Colonic mucosa (tissue), 4 donors: ENCODE data around the gene RNASEH1. TPM values are rescaled to one million over a fixed set of nuclear protein-coding genes. Genes with fewer than 3 reads are reported as not detected.
"Not testable (repeated sequence)": the region's sequence is repeated elsewhere in the genome, so short reads cannot be mapped to it uniquely, and the experiment has no call there.

ENCODE experiments used
- DNase-seq: peaks from one replicate; pipeline ENCODE4 v3.0.0-alpha.2; 2020
- H3K27ac ChIP-seq: fragments of 200-600 bp; one replicate; pipeline ENCODE4 v1.8.0; 2021
- H3K27me3 ChIP-seq: fragments of 200-600 bp; one replicate; pipeline ENCODE4 v1.8.0; 2021
- H3K36me3 ChIP-seq: fragments of 200-600 bp; one replicate; pipeline ENCODE4 v1.8.0; 2021
- H3K4me1 ChIP-seq: fragments of 200-600 bp; one replicate; pipeline ENCODE4 v1.8.0; 2021; ENCODE audit warnings: mild to moderate bottlenecking
- H3K4me3 ChIP-seq: fragments of 200-600 bp; one replicate; pipeline ENCODE4 v1.8.0; 2021
- H3K9ac ChIP-seq, 2 donors: one replicate each; pipeline ENCODE4 v1.7.0; 2013; ENCODE audit warnings: control low read depth in 2 of 2, low read depth in 2 of 2, low read length in 2 of 2
- H3K9me3 ChIP-seq: fragments of 200-600 bp; one replicate; pipeline ENCODE4 v1.8.0; 2021
- CTCF ChIP-seq: fragments of 200-600 bp; IDR thresholded peaks from one replicate; pipeline ENCODE4 v1.8.0; 2022; ENCODE audit warnings: antibody characterized with exemption, mild to moderate bottlenecking
- intact Hi-C: fragments of 100-400 bp; cut with DNase I; formaldehyde crosslinking; loops from one replicate; pipeline ENCODE4 v1.14.1; 2022
- total RNA-seq, 2 donors: library from RNA; stranded (reverse); fragmentation: NEBNext Ultra II Directional in 1 of 2; extraction: Animal tissue kit (Norgen Biotek cat#: 25700) in 1 of 2; gene quantifications; one replicate each; pipeline ENCODE4 v1.2.1, GENCODE V29; 2021
- donor health status: healthy.
- donor health status: DM: no; HTN: no; CAD: no.
- donor health status: DM: no; HTN: no; CAD: no.

Gene RNASEH1
- total RNA-seq, 2 donors from 2014 or later, result 13.3 to 18.8 TPM

- Histone ChIP-seq H3K4me3 (no peak overlapping the region), H3K36me3 (no peaks in the 10 kb centered on the region), H3K9me3 (no peaks in the 10 kb centered on the region), H3K9ac (no peak overlapping the region), H3K27me3 (no peaks in the 10 kb centered on the region), H3K27ac (no peak overlapping the region), H3K4me1 (peaks cover 6% of the 10 kb centered on the region)
- TF ChIP-seq CTCF, result no peak
- intact Hi-C loops, result no loop called here
- DNase-seq, result no peak
These were observed 14.5 kb upstream of the RNASEH1 start for GRCh38 chr2:3572620-3573019.

GRCh38 chr2:3571284-3571683 lies 13.2 kb upstream of the RNASEH1 start:
- no peak for TF ChIP-seq CTCF

GRCh38 chr2:3569656-3570055 lies 11.5 kb upstream of the RNASEH1 start:
- H3K4me1 ChIP-seq, H3K27me3 ChIP-seq, H3K36me3 ChIP-seq, H3K4me3 ChIP-seq, intact Hi-C loops, DNase-seq, H3K27ac ChIP-seq, H3K9ac ChIP-seq, H3K9me3 ChIP-seq: not testable (repeated sequence)

More at GRCh38 chr2:3571284-3571683, 13.2 kb upstream of the RNASEH1 start:
- Histone ChIP-seq H3K9ac (no peak overlapping the region), H3K4me1 (no peaks in the 10 kb centered on the region), H3K36me3 (no peaks in the 10 kb centered on the region), H3K27me3 (no peaks in the 10 kb centered on the region), H3K27ac (no peak overlapping the region), H3K9me3 (no peaks in the 10 kb centered on the region), H3K4me3 (no peak overlapping the region)
- intact Hi-C loops, result no loop called here
- DNase-seq, result no peak

GRCh38 chr2:3566806-3567205 lies 8.7 kb upstream of the RNASEH1 start:
- no peak overlapping the region for H3K27ac ChIP-seq
- H3K4me3 ChIP-seq, result no peak overlapping the region
- no peaks in the 10 kb centered on the region for H3K4me1 ChIP-seq
- H3K27me3 ChIP-seq, result no peaks in the 10 kb centered on the region
- DNase-seq, result no peak
- TF ChIP-seq CTCF, result no peak
- no peaks in the 10 kb centered on the region for H3K36me3 ChIP-seq
- H3K9me3 ChIP-seq, result no peaks in the 10 kb centered on the region
- intact Hi-C loops, result no loop called here
- no peak overlapping the region for H3K9ac ChIP-seq

GRCh38 chr2:3565117-3565516 lies 7.0 kb upstream of the RNASEH1 start:
- no peak overlapping the region for H3K27ac ChIP-seq

DNA sequence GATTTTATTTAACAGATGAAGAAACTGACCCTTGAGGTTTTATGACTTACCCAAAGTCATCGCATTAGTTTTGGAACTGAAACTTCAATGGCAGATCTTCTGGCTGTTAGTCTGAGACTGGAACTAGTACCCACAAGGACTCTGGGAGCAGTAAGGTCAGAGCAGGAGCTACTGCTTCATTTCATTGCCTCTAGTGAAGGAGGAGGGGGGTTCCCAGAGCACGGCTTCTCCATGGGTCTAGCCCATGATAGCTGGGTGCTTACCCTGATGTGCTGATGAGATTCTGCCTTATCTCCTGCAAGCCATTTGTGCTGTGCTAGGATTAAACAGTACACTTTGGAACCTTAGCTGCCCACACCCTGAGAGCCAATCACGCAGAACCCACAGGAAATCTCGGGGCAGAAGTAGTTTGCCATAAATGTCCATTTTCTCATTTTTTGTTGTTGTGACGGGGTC lies 5.4 kb upstream of the RNASEH1 start:
- no peak overlapping the region for H3K9ac ChIP-seq
- H3K27me3 ChIP-seq, result no peaks in the 10 kb centered on the region
- intact Hi-C loops, result no loop called here
- no peak for TF ChIP-seq CTCF
- no peaks in the 10 kb centered on the region for H3K36me3 ChIP-seq
- H3K4me1 ChIP-seq, result no peaks in the 10 kb centered on the region
- no peak overlapping the region for H3K4me3 ChIP-seq
- DNase-seq, result no peak
- no peaks in the 10 kb centered on the region for H3K9me3 ChIP-seq
- no peak overlapping the region for H3K27ac ChIP-seq

More at GRCh38 chr2:3565117-3565516, 7.0 kb upstream of the RNASEH1 start:
- Histone ChIP-seq H3K9me3 (no peaks in the 10 kb centered on the region), H3K9ac (no peak overlapping the region), H3K4me1 (no peaks in the 10 kb centered on the region), H3K27me3 (no peaks in the 10 kb centered on the region), H3K36me3 (no peaks in the 10 kb centered on the region), H3K4me3 (no peak overlapping the region)
- intact Hi-C loops, result no loop called here
- no peak for TF ChIP-seq CTCF
- DNase-seq, result no peak
